Lung (tissue), 12 donors: ENCODE data around the gene REEP1. TPM values are rescaled to one million over a fixed set of nuclear protein-coding genes. Genes with fewer than 3 reads are reported as not detected.

Experiments used
- ATAC-seq: fragments of 200-7000 bp; cut with Tn5 transposase; one replicate; pipeline ENCODE4 v1.9.1; 2020; ENCODE audit warnings: moderate number of reproducible peaks; ENCODE audit not compliant: insufficient read depth, low FRiP score
- DNase-seq, 3 donors: peaks; one replicate each; pipeline ENCODE4 v3.0.0-alpha.2; 2013 to 2017
- H3K27ac ChIP-seq, 2 donors: one replicate each; pipeline ENCODE4 v1.5.1; 2013; ENCODE audit warnings: mild to moderate bottlenecking in 2 of 2, moderate library complexity in 2 of 2, control low read depth in 1 of 2, inconsistent platforms in 1 of 2, low read depth in 1 of 2, low read length in 1 of 2
- H3K27me3 ChIP-seq, 3 donors: one replicate each; pipeline ENCODE4 v1.5.1; 2013; ENCODE audit warnings: low read length in 2 of 3; ENCODE audit not compliant: control insufficient read depth in 3 of 3, insufficient read depth in 3 of 3
- H3K36me3 ChIP-seq, 4 donors: one replicate each; pipeline ENCODE4 v1.5.1; 2013; ENCODE audit warnings: low read length in 4 of 4, mild to moderate bottlenecking in 1 of 4, moderate library complexity in 1 of 4; ENCODE audit not compliant: control insufficient read depth in 4 of 4, insufficient read depth in 4 of 4
- H3K4me1 ChIP-seq, 5 donors: one replicate each; pipeline ENCODE4 v1.5.1; 2013; ENCODE audit warnings: low read length in 5 of 5, mild to moderate bottlenecking in 2 of 5, moderate library complexity in 1 of 5; ENCODE audit not compliant: control insufficient read depth in 5 of 5, insufficient read depth in 5 of 5
- H3K4me3 ChIP-seq: one replicate; pipeline ENCODE4 v1.5.1; 2013; ENCODE audit warnings: mild to moderate bottlenecking, control low read depth, moderate library complexity
- H3K9ac ChIP-seq, 2 donors: one replicate each; pipeline ENCODE4 v1.5.1; 2013; ENCODE audit warnings: low read length in 2 of 2, control low read depth in 1 of 2; ENCODE audit not compliant: insufficient read depth in 1 of 2
- H3K9me3 ChIP-seq, 4 donors: one replicate each; pipeline ENCODE4 v1.5.1; 2013; ENCODE audit warnings: low read length in 3 of 4, mild to moderate bottlenecking in 1 of 4, moderate library complexity in 1 of 4; ENCODE audit not compliant: control insufficient read depth in 4 of 4, insufficient read depth in 3 of 4
- WGBS, 2 donors: extraction: QIAGEN DNeasy Blood & Tissue Kit; methylation state at CpG; one replicate each; pipeline ENCODE4 v1.1.7; 2013; 5-methylcytosine and 5-hydroxymethylcytosine counted together
- polyA plus RNA-seq, 2 donors: library from polyadenylated mRNA; stranded (reverse); fragments of 200-250 nt; gene quantifications; one replicate each; pipeline ENCODE4 v1.2.1, GENCODE V29; 2013
- total RNA-seq, 2 donors: library from RNA; depleted of rRNA in 1 of 2; stranded (reverse); fragments of >200 nt in 1 of 2; gene quantifications; one replicate each; pipeline ENCODE4 v1.2.1, GENCODE V29; 2014 to 2021
- TF ChIP-seq, protein P1 (sequence below): IDR thresholded peaks from 2 replicates; pipeline ENCODE4 v1.5.1; 2012; ENCODE audit warnings: mild to moderate bottlenecking; ENCODE audit errors: control extremely low read depth, extremely low read depth
- donor health status: control.
- donor health status: control.
- donor health status: Bipolar disorder and iron deficiency.
- donor health status: healthy.
- donor health status: DM: yes; HTN: yes; CAD: no.

Gene REEP1
- total and polyA plus RNA-seq, 4 donors: 2.4 to 19.7 (median 5.4) TPM

- Histone ChIP-seq H3K27ac (peak overlapping the region in 1 of 2 donors; percentile 84), H3K9me3 (peaks cover 0 to 3% (median under 1%) of the 10 kb centered on the region in 4 donors), H3K4me3 (no peak overlapping the region), H3K4me1 (peaks cover 0 to 17% (median 6%) of the 10 kb centered on the region in 5 donors), H3K27me3 (peaks cover 3 to 51% (median 15%) of the 10 kb centered on the region in 3 donors), H3K36me3 (no peaks in the 10 kb centered on the region), H3K9ac (no peak overlapping the region)
- WGBS, 2 donors: 28 to 42% methylated on average over 15 of the region's 15 CpGs
- no peak for ATAC-seq
- no peak for DNase-seq
- TF ChIP-seq, protein P1, sequence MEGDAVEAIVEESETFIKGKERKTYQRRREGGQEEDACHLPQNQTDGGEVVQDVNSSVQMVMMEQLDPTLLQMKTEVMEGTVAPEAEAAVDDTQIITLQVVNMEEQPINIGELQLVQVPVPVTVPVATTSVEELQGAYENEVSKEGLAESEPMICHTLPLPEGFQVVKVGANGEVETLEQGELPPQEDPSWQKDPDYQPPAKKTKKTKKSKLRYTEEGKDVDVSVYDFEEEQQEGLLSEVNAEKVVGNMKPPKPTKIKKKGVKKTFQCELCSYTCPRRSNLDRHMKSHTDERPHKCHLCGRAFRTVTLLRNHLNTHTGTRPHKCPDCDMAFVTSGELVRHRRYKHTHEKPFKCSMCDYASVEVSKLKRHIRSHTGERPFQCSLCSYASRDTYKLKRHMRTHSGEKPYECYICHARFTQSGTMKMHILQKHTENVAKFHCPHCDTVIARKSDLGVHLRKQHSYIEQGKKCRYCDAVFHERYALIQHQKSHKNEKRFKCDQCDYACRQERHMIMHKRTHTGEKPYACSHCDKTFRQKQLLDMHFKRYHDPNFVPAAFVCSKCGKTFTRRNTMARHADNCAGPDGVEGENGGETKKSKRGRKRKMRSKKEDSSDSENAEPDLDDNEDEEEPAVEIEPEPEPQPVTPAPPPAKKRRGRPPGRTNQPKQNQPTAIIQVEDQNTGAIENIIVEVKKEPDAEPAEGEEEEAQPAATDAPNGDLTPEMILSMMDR: no peak
These were observed 1.4 kb downstream of the REEP1 start for GRCh38 chr2:86335865-86336674.

GRCh38 chr2:86333378-86333777 is 4.0 kb downstream of the REEP1 start:
- H3K9ac ChIP-seq: no peak overlapping the region
- peaks cover 0 to 32% (median 6%) of the 10 kb centered on the region in 3 donors for H3K27me3 ChIP-seq
- no peak overlapping the region for H3K27ac ChIP-seq
- DNase-seq (peak in 1 of 3 donors; percentile 36), ATAC-seq (no peak)
- H3K4me3 ChIP-seq: no peak overlapping the region
- WGBS, 2 donors: 44 to 65% methylated on average over 2 of the region's 2 CpGs
- peaks cover 0 to 17% (median 6%) of the 10 kb centered on the region in 5 donors for H3K4me1 ChIP-seq
- no peaks in the 10 kb centered on the region for H3K36me3 ChIP-seq
- TF ChIP-seq, protein P1: no peak
- no peaks in the 10 kb centered on the region for H3K9me3 ChIP-seq

GRCh38 chr2:86332654-86333053 is 4.8 kb downstream of the REEP1 start:
- H3K4me1 ChIP-seq: peaks cover 0 to 11% (median 6%) of the 10 kb centered on the region in 5 donors
- H3K36me3 ChIP-seq: no peaks in the 10 kb centered on the region
- 74 to 93% methylated on average over 1 of the region's 1 CpG for WGBS, 2 donors
- H3K9me3 ChIP-seq: no peaks in the 10 kb centered on the region
- H3K4me3 ChIP-seq: no peak overlapping the region
- TF ChIP-seq, protein P1: no peak
- H3K9ac ChIP-seq: no peak overlapping the region
- DNase-seq: peak in 2 of 3 donors; percentile 18 to 33
- no peak overlapping the region for H3K27ac ChIP-seq
- H3K27me3 ChIP-seq: peaks cover 0 to 27% (median 6%) of the 10 kb centered on the region in 3 donors
- ATAC-seq: no peak
